ENCODE data around the gene MSH4.

DNA sequence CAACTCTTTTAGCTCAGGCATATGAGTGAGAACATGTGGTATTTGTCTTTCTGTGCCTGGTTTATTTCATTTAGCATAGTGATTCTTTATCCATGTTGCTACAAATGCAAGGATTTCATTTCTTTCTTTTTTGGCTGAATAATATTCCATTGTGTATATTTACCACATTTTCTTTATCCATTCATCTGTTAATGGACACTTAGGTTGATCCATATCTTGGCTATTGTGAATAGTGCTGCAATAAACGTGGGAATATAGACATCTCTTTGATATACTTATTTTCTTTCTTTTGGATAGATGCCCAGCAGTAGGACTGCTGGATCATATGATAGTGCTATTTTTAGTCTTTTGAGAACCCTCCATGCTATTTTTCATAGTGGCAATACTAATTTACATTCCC, 104.7 kb downstream of the MSH4 start:
- TF ChIP-seq, protein P1, sequence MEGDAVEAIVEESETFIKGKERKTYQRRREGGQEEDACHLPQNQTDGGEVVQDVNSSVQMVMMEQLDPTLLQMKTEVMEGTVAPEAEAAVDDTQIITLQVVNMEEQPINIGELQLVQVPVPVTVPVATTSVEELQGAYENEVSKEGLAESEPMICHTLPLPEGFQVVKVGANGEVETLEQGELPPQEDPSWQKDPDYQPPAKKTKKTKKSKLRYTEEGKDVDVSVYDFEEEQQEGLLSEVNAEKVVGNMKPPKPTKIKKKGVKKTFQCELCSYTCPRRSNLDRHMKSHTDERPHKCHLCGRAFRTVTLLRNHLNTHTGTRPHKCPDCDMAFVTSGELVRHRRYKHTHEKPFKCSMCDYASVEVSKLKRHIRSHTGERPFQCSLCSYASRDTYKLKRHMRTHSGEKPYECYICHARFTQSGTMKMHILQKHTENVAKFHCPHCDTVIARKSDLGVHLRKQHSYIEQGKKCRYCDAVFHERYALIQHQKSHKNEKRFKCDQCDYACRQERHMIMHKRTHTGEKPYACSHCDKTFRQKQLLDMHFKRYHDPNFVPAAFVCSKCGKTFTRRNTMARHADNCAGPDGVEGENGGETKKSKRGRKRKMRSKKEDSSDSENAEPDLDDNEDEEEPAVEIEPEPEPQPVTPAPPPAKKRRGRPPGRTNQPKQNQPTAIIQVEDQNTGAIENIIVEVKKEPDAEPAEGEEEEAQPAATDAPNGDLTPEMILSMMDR (IDR thresholded peaks at IDR 0.05), result no peak
- TF ChIP-seq POLR2A (IDR thresholded peaks at IDR 0.05), result no peak
